Measurements from ENCODE around the gene PRRC2C. TPM values are rescaled to one million over a fixed set of nuclear protein-coding genes. Genes with fewer than 3 reads are reported as not detected.
"Not testable (repeated sequence)": the region's sequence is repeated elsewhere in the genome, so short reads cannot be mapped to it uniquely, and the experiment has no call there.

The PRRC2C gene
- polyA plus RNA-seq: 10 to 100 TPM; 20.0 to 33.2 (median 26.9) TPM

GRCh38 chr1:171485375-171486047 is at the start of gene PRRC2C:
Gene PRRC2C, plus strand, starts transcription at chr1:171485530. Its CDS starts 26,559 bp downstream, at chr1:171512089.
- 0% methylated on average over 49 to 50 of the region's 50 CpGs for WGBS, 3 donors
- H3K27ac ChIP-seq (ENCODE audit: low read depth, low read length): peak within 1 kb of the TSS; percentile 98

GRCh38 chr1:171438441-171438840 is 46.9 kb upstream of the PRRC2C start:
- 53 to 57% (median 54%) methylated on average over 2 of the region's 2 CpGs for WGBS, 3 donors

GRCh38 chr1:171440201-171440600 is 45.1 kb upstream of the PRRC2C start:
- 87 to 91% (median 89%) methylated on average over 3 of the region's 3 CpGs for WGBS, 3 donors
- H3K27ac ChIP-seq (ENCODE audit: low read depth, low read length): not testable (repeated sequence)

More at GRCh38 chr1:171438441-171438840, 46.9 kb upstream of the PRRC2C start:
- no peak overlapping the region for H3K27ac ChIP-seq (ENCODE audit: low read depth, low read length)

GRCh38 chr1:171441278-171441895 is 43.9 kb upstream of the PRRC2C start:
- 65 to 79% (median 73%) methylated on average over 5 of the region's 5 CpGs for whole genome bisulfite sequencing, 3 donors

GRCh38 chr1:171446386-171446785 is 38.9 kb upstream of the PRRC2C start:
- no peak overlapping the region for H3K27ac ChIP-seq (ENCODE audit: low read depth, low read length)

More at GRCh38 chr1:171441278-171441895, 43.9 kb upstream of the PRRC2C start:
- not testable (repeated sequence) for H3K27ac ChIP-seq (ENCODE audit: low read depth, low read length)

GRCh38 chr1:171455967-171456366 is 29.4 kb upstream of the PRRC2C start:
- H3K27ac ChIP-seq (ENCODE audit: low read depth, low read length): no peak overlapping the region

GRCh38 chr1:171457412-171457811 is 27.9 kb upstream of the PRRC2C start:
- WGBS, 3 donors: 55 to 69% (median 57%) methylated on average over 2 of the region's 2 CpGs
- H3K27ac ChIP-seq (ENCODE audit: low read depth, low read length): no peak overlapping the region

- no peak overlapping the region for H3K27ac ChIP-seq (ENCODE audit: low read depth, low read length)
- WGBS, 3 donors: 64 to 74% (median 70%) methylated on average over 4 of the region's 4 CpGs
Observed at GRCh38 chr1:171460018-171460620, 25.2 kb upstream of the PRRC2C start.

- H3K27ac ChIP-seq (ENCODE audit: low read depth, low read length): no peak overlapping the region
Observed at GRCh38 chr1:171467626-171468025, 17.7 kb upstream of the PRRC2C start.

- 62 to 84% (median 66%) methylated on average over 3 of the region's 3 CpGs for WGBS, 3 donors
- no peak overlapping the region for H3K27ac ChIP-seq (ENCODE audit: low read depth, low read length)
Observed at GRCh38 chr1:171468120-171468750, 17.1 kb upstream of the PRRC2C start.

GRCh38 chr1:171470726-171471125 is 14.6 kb upstream of the PRRC2C start:
- H3K27ac ChIP-seq (ENCODE audit: low read depth, low read length): no peak overlapping the region
- 41 to 96% (median 81%) methylated on average over 1 of the region's 1 CpG for WGBS, 3 donors

GRCh38 chr1:171472183-171472647 is 13.1 kb upstream of the PRRC2C start:
- 92 to 96% (median 95%) methylated on average over 7 of the region's 7 CpGs for WGBS, 3 donors

GRCh38 chr1:171476829-171477228 is 8.5 kb upstream of the PRRC2C start:
- H3K27ac ChIP-seq (ENCODE audit: low read depth, low read length): no peak overlapping the region
- 77 to 87% (median 85%) methylated on average over 1 of the region's 1 CpG for WGBS, 3 donors

More at GRCh38 chr1:171472183-171472647, 13.1 kb upstream of the PRRC2C start:
- no peak overlapping the region for H3K27ac ChIP-seq (ENCODE audit: low read depth, low read length)

GRCh38 chr1:171477804-171478203 is 7.5 kb upstream of the PRRC2C start:
- no peak overlapping the region for H3K27ac ChIP-seq (ENCODE audit: low read depth, low read length)
- 92 to 100% (median 100%) methylated on average over 1 of the region's 1 CpG for WGBS, 3 donors

GRCh38 chr1:171480035-171480434 is 5.3 kb upstream of the PRRC2C start:
- 55 to 81% (median 63%) methylated on average over 2 of the region's 2 CpGs for WGBS, 3 donors
- no peak overlapping the region for H3K27ac ChIP-seq (ENCODE audit: low read depth, low read length)

- WGBS, 3 donors: 20 to 24% (median 22%) methylated on average over 6 of the region's 6 CpGs
Observed at GRCh38 chr1:171484760-171485374, 463 bp upstream of the PRRC2C start.

GRCh38 chr1:171486048-171486519 is 754 bp downstream of the PRRC2C start:
- WGBS, 3 donors: 0 to 1% (median 1%) methylated on average over 16 to 17 of the region's 17 CpGs
- peak overlapping the region; percentile 98 for H3K27ac ChIP-seq (ENCODE audit: low read depth, low read length)

More at GRCh38 chr1:171484760-171485374, 463 bp upstream of the PRRC2C start:
- H3K27ac ChIP-seq (ENCODE audit: low read depth, low read length): peak overlapping the region; percentile 33

- no peak overlapping the region for H3K27ac ChIP-seq (ENCODE audit: low read depth, low read length)
Observed at GRCh38 chr1:171487038-171487437, 1.7 kb downstream of the PRRC2C start.

Data from adipose tissue (tissue), 3 donors.